ENCODE results near the gene CFAP65. TPM values are rescaled to one million over a fixed set of nuclear protein-coding genes. Genes with fewer than 3 reads are reported as not detected.

Gene CFAP65
- total RNA-seq, 1 donor = not detected

- H3K9me3 ChIP-seq (ENCODE audit: low read depth, low read length) = no peaks in the 10 kb centered on the region
- H3K4me3 ChIP-seq (ENCODE audit: insufficient read depth, low read length) = no peak overlapping the region
- DNase-seq (ENCODE audit: insufficient read length, low spot score, missing footprints) = peak; percentile 81
- peaks cover 23% of the 10 kb centered on the region for H3K27me3 ChIP-seq (ENCODE audit: insufficient read depth, low read length)
- TF ChIP-seq CTCF (IDR thresholded peaks at IDR 0.05; ENCODE audit: extremely low read depth, low read depth, low read length) = no peak
- H3K4me2 ChIP-seq (ENCODE audit: insufficient read depth, low read length) = no peak overlapping the region
- H3K4me1 ChIP-seq (ENCODE audit: insufficient read depth, low read length) = peaks cover 4% of the 10 kb centered on the region
- H4K20me1 ChIP-seq (ENCODE audit: insufficient read depth, low read length) = no peaks in the 10 kb centered on the region
- H2AFZ ChIP-seq (ENCODE audit: low read length) = no peak overlapping the region
- H3K27ac ChIP-seq (ENCODE audit: low read depth, low read length) = no peak overlapping the region
- no peaks in the 10 kb centered on the region for H3K79me2 ChIP-seq (ENCODE audit: insufficient read depth, low read length)
- H3K36me3 ChIP-seq (ENCODE audit: insufficient read depth, low read length) = no peaks in the 10 kb centered on the region
Observed at GRCh38 chr2:219045937-219046550, 4.7 kb upstream of the CFAP65 start.

- Histone ChIP-seq H3K27me3 (ENCODE audit: insufficient read depth, low read length) (peaks cover 31% of the 10 kb centered on the region), H3K4me1 (ENCODE audit: insufficient read depth, low read length) (peaks cover 5% of the 10 kb centered on the region), H2AFZ (ENCODE audit: low read length) (no peak overlapping the region)
Observed at GRCh38 chr2:219042750-219043149, 1.4 kb upstream of the CFAP65 start.

GRCh38 chr2:219042157-219042556 lies 841 bp upstream of the CFAP65 start:
- H3K4me2 ChIP-seq (ENCODE audit: insufficient read depth, low read length) = no peak overlapping the region
- no peak overlapping the region for H3K4me3 ChIP-seq (ENCODE audit: insufficient read depth, low read length)
- no peaks in the 10 kb centered on the region for H3K9me3 ChIP-seq (ENCODE audit: low read depth, low read length)
- peak; percentile 66 for DNase-seq (ENCODE audit: insufficient read length, low spot score, missing footprints)
- no peak overlapping the region for H2AFZ ChIP-seq (ENCODE audit: low read length)
- TF ChIP-seq CTCF (IDR thresholded peaks at IDR 0.05; ENCODE audit: extremely low read depth, low read depth, low read length) = no peak
- H3K4me1 ChIP-seq (ENCODE audit: insufficient read depth, low read length) = peaks cover 5% of the 10 kb centered on the region
- no peak overlapping the region for H3K27ac ChIP-seq (ENCODE audit: low read depth, low read length)
- no peaks in the 10 kb centered on the region for H3K36me3 ChIP-seq (ENCODE audit: insufficient read depth, low read length)
- H3K79me2 ChIP-seq (ENCODE audit: insufficient read depth, low read length) = no peaks in the 10 kb centered on the region
- no peaks in the 10 kb centered on the region for H4K20me1 ChIP-seq (ENCODE audit: insufficient read depth, low read length)
- peaks cover 36% of the 10 kb centered on the region for H3K27me3 ChIP-seq (ENCODE audit: insufficient read depth, low read length)

More at GRCh38 chr2:219042750-219043149, 1.4 kb upstream of the CFAP65 start:
- no peaks in the 10 kb centered on the region for H3K36me3 ChIP-seq (ENCODE audit: insufficient read depth, low read length)
- no peaks in the 10 kb centered on the region for H4K20me1 ChIP-seq (ENCODE audit: insufficient read depth, low read length)
- H3K9me3 ChIP-seq (ENCODE audit: low read depth, low read length) = no peaks in the 10 kb centered on the region
- no peak overlapping the region for H3K4me3 ChIP-seq (ENCODE audit: insufficient read depth, low read length)
- peak; percentile 15 for DNase-seq (ENCODE audit: insufficient read length, low spot score, missing footprints)
- H3K4me2 ChIP-seq (ENCODE audit: insufficient read depth, low read length) = no peak overlapping the region
- no peak overlapping the region for H3K27ac ChIP-seq (ENCODE audit: low read depth, low read length)
- no peaks in the 10 kb centered on the region for H3K79me2 ChIP-seq (ENCODE audit: insufficient read depth, low read length)
- TF ChIP-seq CTCF (IDR thresholded peaks at IDR 0.05; ENCODE audit: extremely low read depth, low read depth, low read length) = no peak

GRCh38 chr2:219038600-219038999 lies 2.7 kb downstream of the CFAP65 start:
- no peak overlapping the region for H3K27ac ChIP-seq (ENCODE audit: low read depth, low read length)
- peaks cover 61% of the 10 kb centered on the region for H3K27me3 ChIP-seq (ENCODE audit: insufficient read depth, low read length)
- no peak for TF ChIP-seq CTCF (IDR thresholded peaks at IDR 0.05; ENCODE audit: extremely low read depth, low read depth, low read length)

More at GRCh38 chr2:219038600-219038999, 2.7 kb downstream of the CFAP65 start:
- no peak for DNase-seq (ENCODE audit: insufficient read length, low spot score, missing footprints)
- H4K20me1 ChIP-seq (ENCODE audit: insufficient read depth, low read length) = no peaks in the 10 kb centered on the region
- H3K4me1 ChIP-seq (ENCODE audit: insufficient read depth, low read length) = peaks cover 5% of the 10 kb centered on the region
- H3K36me3 ChIP-seq (ENCODE audit: insufficient read depth, low read length) = no peaks in the 10 kb centered on the region
- no peak overlapping the region for H3K4me3 ChIP-seq (ENCODE audit: insufficient read depth, low read length)
- no peak overlapping the region for H2AFZ ChIP-seq (ENCODE audit: low read length)
- H3K9me3 ChIP-seq (ENCODE audit: low read depth, low read length) = no peaks in the 10 kb centered on the region
- H3K79me2 ChIP-seq (ENCODE audit: insufficient read depth, low read length) = no peaks in the 10 kb centered on the region
- H3K4me2 ChIP-seq (ENCODE audit: insufficient read depth, low read length) = no peak overlapping the region
